Karpas-422 (cell line): ENCODE data around the gene PAN3. TPM values are rescaled to one million over a fixed set of nuclear protein-coding genes. Genes with fewer than 3 reads are reported as not detected.

Source experiments
- DNase-seq: peaks from one replicate; pipeline ENCODE4 v3.0.0-alpha.2; 2015
- H2AFZ ChIP-seq: fragments of 200-600 bp; sonication (generic); 2 replicates; pipeline ENCODE4 v1.6.1; 2014; ENCODE audit warnings: antibody characterized with exemption, low read length, mixed read lengths
- H3K27ac ChIP-seq: fragments of 200-600 bp; sonication (generic); 2 replicates; pipeline ENCODE4 v1.5.1; 2014; ENCODE audit warnings: mild to moderate bottlenecking, low read length, moderate library complexity
- H3K27me3 ChIP-seq: fragments of 200-600 bp; sonication (generic); 2 replicates; pipeline ENCODE4 v1.6.1; 2014; ENCODE audit warnings: low read length, mixed read lengths
- H3K36me3 ChIP-seq: fragments of 200-600 bp; sonication (generic); 2 replicates; pipeline ENCODE4 v1.6.1; 2014; ENCODE audit warnings: low read length, mixed read lengths; ENCODE audit not compliant: insufficient read depth
- H3K4me1 ChIP-seq: fragments of 200-600 bp; sonication (generic); 2 replicates; pipeline ENCODE4 v1.6.1; 2014; ENCODE audit warnings: mild to moderate bottlenecking, low read length, mixed read lengths
- H3K4me2 ChIP-seq: fragments of 200-600 bp; sonication (generic); 2 replicates; pipeline ENCODE4 v1.6.1; 2014; ENCODE audit warnings: low read length, low read depth, mild to moderate bottlenecking; ENCODE audit not compliant: poor library complexity, severe bottlenecking
- H3K4me3 ChIP-seq: fragments of 200-600 bp; sonication (generic); 2 replicates; pipeline ENCODE4 v1.5.1; 2014; ENCODE audit warnings: mild to moderate bottlenecking, antibody characterized with exemption, low read length, mixed read lengths
- H3K79me2 ChIP-seq: fragments of 200-600 bp; sonication (generic); 2 replicates; pipeline ENCODE4 v1.6.1; 2014; ENCODE audit warnings: mild to moderate bottlenecking, low read length, mixed read lengths
- H3K9ac ChIP-seq: fragments of 200-600 bp; sonication (generic); 2 replicates; pipeline ENCODE4 v1.6.0; 2014; ENCODE audit warnings: low read length
- H3K9me2 ChIP-seq: fragments of 200-600 bp; sonication (generic), shearing (Covaris generic); replicated peaks from 2 replicates; pipeline ENCODE4 v1.6.0; 2014; ENCODE audit warnings: mild to moderate bottlenecking, low read length, moderate library complexity; ENCODE audit not compliant: insufficient read depth
- H3K9me3 ChIP-seq: fragments of 300-700, 200-600 bp; sonication (generic); 2 replicates; pipeline ENCODE4 v1.6.1; 2014; ENCODE audit warnings: low read length, mixed read lengths
- H4K20me1 ChIP-seq: fragments of 200-600 bp; sonication (generic); 2 replicates; pipeline ENCODE4 v1.6.1; 2014; ENCODE audit warnings: mild to moderate bottlenecking, antibody characterized with exemption, low read length, low read depth; ENCODE audit not compliant: insufficient read depth
- total RNA-seq: library from RNA; depleted of rRNA; stranded (reverse); fragments of >200 nt; shearing (Covaris generic); gene quantifications from 2 replicates; pipeline ENCODE4 v1.2.3, GENCODE V29; 2014; ENCODE audit warnings: low replicate concordance

The PAN3 gene
- total RNA-seq, 1 experiment from 2014 or later: 39.8 TPM

- H3K9ac ChIP-seq: no peak overlapping the region
- no peaks in the 10 kb centered on the region for H3K27me3 ChIP-seq
- no peak overlapping the region for H3K4me3 ChIP-seq
- H3K79me2 ChIP-seq: no peaks in the 10 kb centered on the region
- no peaks in the 10 kb centered on the region for H4K20me1 ChIP-seq
- H3K36me3 ChIP-seq: no peaks in the 10 kb centered on the region
- no peaks in the 10 kb centered on the region for H3K9me2 ChIP-seq
- H3K9me3 ChIP-seq: no peaks in the 10 kb centered on the region
- H2AFZ ChIP-seq: no peak overlapping the region
- no peak for DNase-seq
- no peak overlapping the region for H3K4me2 ChIP-seq
- no peak overlapping the region for H3K27ac ChIP-seq
- no peaks in the 10 kb centered on the region for H3K4me1 ChIP-seq
Observed at GRCh38 chr13:28320209-28320608, 181.9 kb downstream of the PAN3 start.

GRCh38 chr13:28320884-28321574 lies 182.7 kb downstream of the PAN3 start:
- H2AFZ ChIP-seq: no peak overlapping the region
- H3K9ac ChIP-seq: no peak overlapping the region
- no peak overlapping the region for H3K4me2 ChIP-seq
- no peaks in the 10 kb centered on the region for H3K36me3 ChIP-seq
- no peaks in the 10 kb centered on the region for H3K79me2 ChIP-seq
- peak; percentile 21 for DNase-seq
- H3K4me3 ChIP-seq: no peak overlapping the region
- H3K27ac ChIP-seq: no peak overlapping the region
- H4K20me1 ChIP-seq: no peaks in the 10 kb centered on the region
- H3K27me3 ChIP-seq: no peaks in the 10 kb centered on the region
- no peaks in the 10 kb centered on the region for H3K4me1 ChIP-seq
- H3K9me3 ChIP-seq: no peaks in the 10 kb centered on the region
- no peaks in the 10 kb centered on the region for H3K9me2 ChIP-seq

DNA sequence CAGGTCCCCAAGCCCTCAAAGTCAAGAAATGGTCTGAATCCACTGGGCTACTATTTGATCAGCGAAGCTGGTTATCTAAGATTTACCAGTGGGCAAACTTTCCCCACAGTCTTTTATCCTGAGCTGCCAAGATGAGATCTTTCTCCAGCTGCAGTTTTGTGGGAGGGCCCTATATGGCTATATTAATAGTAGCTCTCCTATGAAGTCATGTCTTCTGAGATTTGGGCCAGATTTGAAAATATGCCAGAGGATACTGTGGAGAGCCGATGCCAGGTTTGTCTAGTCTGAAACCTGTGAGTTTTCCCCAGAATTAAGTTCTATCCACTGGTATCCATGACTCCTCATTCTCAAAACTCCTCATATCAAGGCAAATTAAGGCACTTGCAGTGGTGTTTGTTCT lies 183.4 kb downstream of the PAN3 start:
- H3K4me3 ChIP-seq: no peak overlapping the region
- no peaks in the 10 kb centered on the region for H3K27me3 ChIP-seq
- H2AFZ ChIP-seq: no peak overlapping the region
- H4K20me1 ChIP-seq: no peaks in the 10 kb centered on the region
- DNase-seq: peak; percentile 16
- H3K9me2 ChIP-seq: no peaks in the 10 kb centered on the region
- no peaks in the 10 kb centered on the region for H3K36me3 ChIP-seq
- no peak overlapping the region for H3K4me2 ChIP-seq
- no peaks in the 10 kb centered on the region for H3K79me2 ChIP-seq
- H3K27ac ChIP-seq: no peak overlapping the region
- no peaks in the 10 kb centered on the region for H3K9me3 ChIP-seq
- H3K4me1 ChIP-seq: no peaks in the 10 kb centered on the region
- no peak overlapping the region for H3K9ac ChIP-seq

DNA sequence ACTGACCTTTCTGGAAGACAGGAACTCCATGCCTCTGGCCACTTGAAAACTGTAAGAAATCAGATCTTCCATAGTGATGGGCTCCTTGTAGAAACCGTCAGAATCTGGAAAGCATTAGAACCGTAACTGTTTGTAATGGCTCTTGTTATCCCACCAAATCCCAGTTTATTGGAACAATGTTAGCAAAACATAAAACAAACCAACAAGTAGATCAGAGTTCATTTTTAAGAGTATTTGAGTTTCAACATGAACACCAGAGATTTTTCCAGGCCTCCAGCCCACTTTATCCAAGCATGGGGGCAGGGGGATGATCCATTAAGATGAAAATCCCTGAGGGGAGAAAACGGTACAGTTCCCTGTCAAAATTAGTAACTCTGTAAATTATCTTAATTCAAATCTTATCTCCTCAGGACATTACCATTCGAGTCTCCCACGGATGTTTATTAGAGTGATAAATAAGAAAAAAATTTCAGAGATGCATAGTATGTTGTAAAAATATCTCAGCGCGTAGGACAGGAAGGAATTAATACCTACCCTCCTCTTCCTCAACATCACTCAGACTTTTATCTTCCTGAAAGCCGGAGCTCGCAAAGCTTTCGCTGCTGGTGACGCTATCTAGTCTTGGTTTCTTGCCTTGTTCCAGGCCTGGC lies 184.0 kb downstream of the PAN3 start:
- DNase-seq: peak; percentile 20
- Histone ChIP-seq H4K20me1 (no peaks in the 10 kb centered on the region), H3K27ac (no peak overlapping the region), H2AFZ (no peak overlapping the region), H3K4me2 (no peak overlapping the region), H3K9me3 (no peaks in the 10 kb centered on the region), H3K27me3 (no peaks in the 10 kb centered on the region), H3K79me2 (no peaks in the 10 kb centered on the region), H3K9ac (no peak overlapping the region), H3K36me3 (no peaks in the 10 kb centered on the region), H3K9me2 (no peaks in the 10 kb centered on the region), H3K4me1 (no peaks in the 10 kb centered on the region), H3K4me3 (no peak overlapping the region)

DNA sequence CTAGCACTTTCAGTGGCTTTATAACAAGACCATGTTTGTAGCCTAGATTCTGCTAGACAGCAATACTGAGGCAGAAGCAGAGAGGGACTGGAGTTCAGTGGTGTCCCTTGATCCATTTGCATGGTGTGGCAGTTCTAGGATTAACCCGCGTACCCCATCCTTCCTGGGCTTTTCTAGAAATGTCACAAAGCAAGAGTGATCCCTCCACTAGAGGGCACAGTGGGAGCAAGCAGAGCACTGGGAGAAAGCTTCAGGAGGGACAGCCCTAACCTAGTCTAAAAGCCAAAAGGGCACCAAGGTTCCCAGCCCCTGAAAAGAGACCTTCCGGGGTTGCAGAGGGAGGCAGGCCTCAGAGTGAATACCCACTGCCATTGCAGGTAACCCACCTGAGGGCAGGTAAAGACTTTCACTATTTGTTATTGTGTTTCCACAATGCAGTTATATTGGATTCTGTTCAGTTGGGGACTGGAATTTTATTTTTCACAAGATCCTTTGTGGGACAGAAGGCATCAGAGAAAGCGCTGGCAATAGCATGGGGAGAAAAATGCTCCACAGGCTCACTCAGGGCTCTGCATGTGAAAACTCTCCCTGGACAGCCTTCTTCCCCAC lies 185.9 kb downstream of the PAN3 start:
- peak; percentile 79 for DNase-seq
- H3K9me3 ChIP-seq: no peaks in the 10 kb centered on the region
- H3K27ac ChIP-seq: no peak overlapping the region
- no peak overlapping the region for H3K4me3 ChIP-seq
- H3K36me3 ChIP-seq: no peaks in the 10 kb centered on the region
- H3K9me2 ChIP-seq: no peaks in the 10 kb centered on the region
- no peak overlapping the region for H3K4me2 ChIP-seq
- H3K4me1 ChIP-seq: no peaks in the 10 kb centered on the region
- H3K27me3 ChIP-seq: no peaks in the 10 kb centered on the region
- H4K20me1 ChIP-seq: no peaks in the 10 kb centered on the region
- H3K9ac ChIP-seq: no peak overlapping the region
- H3K79me2 ChIP-seq: no peaks in the 10 kb centered on the region
- H2AFZ ChIP-seq: no peak overlapping the region

GRCh38 chr13:28325022-28325421 lies 186.7 kb downstream of the PAN3 start:
- Histone ChIP-seq H3K79me2 (no peaks in the 10 kb centered on the region), H3K4me3 (no peak overlapping the region), H3K27ac (no peak overlapping the region), H2AFZ (no peak overlapping the region), H3K9me3 (no peaks in the 10 kb centered on the region), H3K4me2 (no peak overlapping the region), H3K9ac (no peak overlapping the region), H3K27me3 (no peaks in the 10 kb centered on the region), H3K9me2 (no peaks in the 10 kb centered on the region), H3K36me3 (no peaks in the 10 kb centered on the region), H4K20me1 (no peaks in the 10 kb centered on the region), H3K4me1 (no peaks in the 10 kb centered on the region)
- DNase-seq: peak; percentile 31

DNA sequence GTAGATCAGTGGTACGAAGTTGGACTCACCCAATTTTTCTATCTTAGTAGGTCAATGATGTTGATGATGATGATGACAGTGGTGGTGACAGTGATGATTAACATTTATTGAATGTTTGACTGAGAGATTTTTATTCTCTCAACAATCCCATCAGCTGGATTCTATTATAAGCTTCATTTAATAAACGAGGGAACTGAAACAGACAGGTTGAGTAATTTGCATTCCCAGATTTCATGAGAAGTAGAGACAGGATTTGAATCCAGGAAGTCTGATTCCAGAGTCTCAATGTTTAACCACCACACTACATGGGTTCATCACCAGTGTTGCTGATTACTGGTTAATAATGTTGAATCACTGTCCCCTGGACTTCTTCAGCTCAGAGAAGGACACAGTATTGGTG lies 187.7 kb downstream of the PAN3 start:
- H3K4me2 ChIP-seq: no peak overlapping the region
- no peaks in the 10 kb centered on the region for H3K36me3 ChIP-seq
- H3K4me3 ChIP-seq: no peak overlapping the region
- H4K20me1 ChIP-seq: no peaks in the 10 kb centered on the region
- no peaks in the 10 kb centered on the region for H3K4me1 ChIP-seq
- no peak overlapping the region for H3K9ac ChIP-seq
- no peaks in the 10 kb centered on the region for H3K79me2 ChIP-seq
- no peak overlapping the region for H2AFZ ChIP-seq
- H3K9me3 ChIP-seq: no peaks in the 10 kb centered on the region
- no peak for DNase-seq
- H3K27me3 ChIP-seq: no peaks in the 10 kb centered on the region
- H3K27ac ChIP-seq: no peak overlapping the region
- no peaks in the 10 kb centered on the region for H3K9me2 ChIP-seq

- Histone ChIP-seq H3K9me2 (no peaks in the 10 kb centered on the region), H2AFZ (no peak overlapping the region), H3K9me3 (no peaks in the 10 kb centered on the region), H3K27me3 (no peaks in the 10 kb centered on the region), H3K4me3 (no peak overlapping the region), H3K36me3 (no peaks in the 10 kb centered on the region), H3K4me2 (no peak overlapping the region), H3K27ac (no peak overlapping the region), H4K20me1 (no peaks in the 10 kb centered on the region), H3K9ac (no peak overlapping the region), H3K4me1 (no peaks in the 10 kb centered on the region), H3K79me2 (no peaks in the 10 kb centered on the region)
- peak; percentile 26 for DNase-seq
Observed at GRCh38 chr13:28327373-28328270, 189.3 kb downstream of the PAN3 start.
